KOPT-K1 (cell line): ENCODE data around the gene PRR15L.

Source experiments
- H3K27ac ChIP-seq: fragments of 200-600 bp; sonication (generic); 2 replicates; pipeline ENCODE4 v1.5.1; 2016; ENCODE audit warnings: antibody characterized with exemption, mild to moderate bottlenecking, low read depth, low read length; ENCODE audit not compliant: poor library complexity, severe bottlenecking
- H3K36me3 ChIP-seq: fragments of 200-600 bp; sonication (generic); 2 replicates; pipeline ENCODE4 v1.5.1; 2017; ENCODE audit warnings: antibody characterized with exemption, mild to moderate bottlenecking, low read length, moderate library complexity; ENCODE audit not compliant: insufficient read depth
- H3K9me3 ChIP-seq: fragments of 200-600 bp; sonication (generic); 2 replicates; pipeline ENCODE4 v1.5.1; 2017; ENCODE audit warnings: antibody characterized with exemption, low read length, mild to moderate bottlenecking; ENCODE audit not compliant: insufficient read depth, poor library complexity, severe bottlenecking

Gene PRR15L

DNA sequence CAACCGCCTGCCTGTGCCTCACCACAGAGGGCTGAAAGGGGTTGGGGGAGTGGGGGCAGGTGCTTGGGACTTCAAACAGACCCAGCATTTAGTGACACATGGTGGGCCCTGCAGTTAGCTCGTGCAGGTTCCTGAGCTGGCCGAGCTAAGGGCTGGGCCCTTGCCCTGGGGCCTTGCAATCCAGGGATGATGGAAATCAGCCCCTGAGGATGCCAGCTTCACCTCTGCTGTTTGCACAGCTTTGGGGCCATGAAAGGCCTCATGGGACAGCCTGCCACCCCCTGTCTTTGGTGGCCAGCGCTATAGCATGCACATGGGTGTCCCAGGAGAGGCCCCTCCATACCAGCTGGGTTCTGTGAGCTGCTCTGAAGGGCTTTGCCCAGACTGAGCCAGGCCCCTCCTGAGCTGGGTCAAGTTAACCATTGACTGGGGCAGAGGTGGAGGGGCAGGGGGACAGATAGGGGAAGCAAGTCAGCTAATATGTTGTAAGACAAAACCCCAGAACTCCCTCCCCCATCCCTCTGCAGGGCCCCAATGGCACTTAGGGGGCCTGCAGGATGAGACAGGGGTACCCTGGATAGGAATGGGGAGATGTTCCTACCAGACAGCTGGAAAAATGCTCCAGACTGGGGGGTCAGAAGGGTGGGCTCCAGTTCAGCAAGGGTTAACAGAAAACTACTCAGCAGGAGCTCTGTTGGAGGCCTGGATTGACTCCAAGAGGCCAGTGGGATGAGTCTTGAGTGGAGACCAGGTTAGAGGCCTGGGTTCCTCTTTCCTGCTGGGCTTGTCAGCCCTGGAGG is 692 bp downstream of the PRR15L start:
- H3K36me3 ChIP-seq, result peaks cover 5% of the 10 kb centered on the region; the same call in 1 of the 2 replicates
- no peaks in the 10 kb centered on the region for H3K9me3 ChIP-seq
- peak overlapping the region; percentile 57 for H3K27ac ChIP-seq

DNA sequence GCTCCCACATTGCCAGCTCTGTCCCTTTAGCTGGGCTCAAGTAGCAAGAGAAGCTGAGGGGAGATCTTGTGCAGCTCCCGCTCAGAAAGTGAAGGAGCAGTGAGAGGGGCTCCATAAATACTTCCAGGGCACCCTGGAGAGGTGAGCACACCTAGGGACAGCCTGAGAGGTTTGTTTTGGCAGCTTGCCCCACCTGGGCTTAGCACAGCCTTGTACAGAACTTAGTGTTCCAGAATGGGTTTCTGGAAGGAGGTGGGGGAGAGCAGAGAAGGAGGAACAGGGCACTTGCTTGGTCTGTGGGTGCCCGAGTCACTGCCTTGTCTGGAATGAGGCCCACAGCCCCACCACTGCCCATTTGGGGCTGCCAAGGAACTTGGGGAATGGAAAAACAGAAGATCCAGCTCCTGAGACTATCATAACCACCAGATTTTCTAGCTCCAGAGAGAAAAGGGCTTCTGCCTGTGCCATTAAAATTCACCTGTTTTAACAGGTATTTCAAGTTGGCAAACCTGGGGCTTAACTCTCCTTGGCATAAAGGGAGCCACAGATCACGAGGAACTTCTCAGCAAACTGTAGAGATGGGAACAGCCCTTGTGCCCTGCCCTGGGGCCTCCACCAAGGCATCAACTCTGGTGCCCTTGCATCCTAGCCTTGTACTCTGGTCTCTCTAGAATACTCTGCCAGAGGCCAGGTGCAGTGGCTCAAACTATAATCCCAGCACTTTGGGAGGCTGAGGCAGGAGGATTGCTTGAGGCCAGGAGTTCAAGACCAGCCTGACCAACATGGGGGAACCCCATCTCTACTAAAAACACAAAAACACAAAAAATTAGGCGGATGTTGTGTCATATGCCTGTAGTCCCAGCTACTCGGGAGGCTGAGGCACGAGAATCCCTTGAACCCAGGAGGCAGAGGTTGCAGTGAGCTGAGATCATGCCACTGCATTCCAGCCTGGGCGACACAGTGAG is 1.9 kb downstream of the PRR15L start:
- Histone ChIP-seq H3K9me3 (no peaks in the 10 kb centered on the region), H3K36me3 (peaks cover 14% of the 10 kb centered on the region; the same call in 1 of the 2 replicates), H3K27ac (peak overlapping the region; percentile 57)

DNA sequence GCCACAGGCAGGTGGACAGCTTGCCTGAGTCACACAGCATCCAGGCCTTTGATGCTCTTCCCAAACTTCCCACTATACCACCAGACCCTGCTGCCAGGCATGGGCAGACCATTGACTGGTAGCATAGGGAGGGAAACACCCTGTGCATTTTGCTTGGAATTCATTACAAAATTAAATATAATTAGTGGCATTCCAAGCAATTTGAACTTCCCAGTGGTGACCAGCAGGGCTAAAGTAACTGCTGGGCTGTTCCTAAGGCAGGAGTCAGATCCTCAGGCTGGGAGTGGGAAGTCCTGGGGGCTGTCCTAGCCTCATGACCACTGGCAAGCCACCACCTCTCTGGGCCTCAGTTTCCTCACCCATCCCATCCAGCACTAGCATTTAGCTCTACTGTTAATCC is 3.8 kb downstream of the PRR15L start:
- peaks cover 23% of the 10 kb centered on the region for H3K36me3 ChIP-seq
- no peak overlapping the region for H3K27ac ChIP-seq

DNA sequence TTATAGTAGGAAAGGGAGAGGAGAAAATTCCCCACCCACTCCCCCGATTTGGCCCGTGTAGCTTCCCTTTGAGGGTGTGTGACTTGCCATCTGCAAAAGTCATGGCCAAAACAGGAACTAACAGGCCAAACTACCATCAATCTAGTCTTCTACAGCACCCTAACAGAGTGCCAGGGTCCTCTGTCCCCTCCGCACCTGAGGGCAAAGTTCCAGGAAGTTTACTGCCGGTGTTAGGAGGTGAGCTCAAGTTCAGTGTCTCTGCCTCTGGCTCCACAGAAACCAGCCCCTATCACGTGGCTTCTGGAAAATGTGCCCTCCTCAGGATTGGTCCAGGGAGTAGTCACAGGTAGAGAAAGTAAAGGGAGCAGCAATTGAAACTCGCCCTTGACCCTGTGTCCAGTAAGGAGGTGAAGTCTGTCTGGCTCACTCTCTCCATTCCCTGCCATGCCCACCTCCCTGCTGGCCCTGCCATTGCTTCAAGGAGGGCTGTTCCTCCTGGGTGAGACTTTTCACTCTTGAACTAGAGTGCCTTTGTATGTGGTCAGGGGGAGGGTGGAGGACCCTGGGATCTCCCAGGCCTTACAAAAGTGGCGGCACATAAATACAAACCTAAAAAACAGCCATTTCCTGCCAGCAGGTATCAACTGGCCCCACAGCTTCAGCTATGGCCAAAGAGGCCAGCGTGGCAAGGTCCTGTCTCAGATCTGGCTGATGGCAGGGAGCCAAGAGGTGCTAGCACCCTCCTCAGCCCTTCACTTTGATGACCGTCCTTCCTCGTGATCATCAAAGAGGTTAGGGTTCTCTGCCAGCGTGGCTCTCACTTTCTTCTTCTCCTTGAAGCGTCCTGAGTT is 5.3 kb downstream of the PRR15L start:
- Histone ChIP-seq H3K27ac (no peak overlapping the region), H3K36me3 (peaks cover 36% of the 10 kb centered on the region), H3K9me3 (no peaks in the 10 kb centered on the region)

More for the DNA sequence above, 3.8 kb downstream of the PRR15L start:
- no peaks in the 10 kb centered on the region for H3K9me3 ChIP-seq

GRCh38 chr17:47950448-47950847 is 7.2 kb downstream of the PRR15L start:
- H3K27ac ChIP-seq, result peak overlapping the region; percentile 50
- no peaks in the 10 kb centered on the region for H3K9me3 ChIP-seq
- H3K36me3 ChIP-seq, result peaks cover 55% of the 10 kb centered on the region

DNA sequence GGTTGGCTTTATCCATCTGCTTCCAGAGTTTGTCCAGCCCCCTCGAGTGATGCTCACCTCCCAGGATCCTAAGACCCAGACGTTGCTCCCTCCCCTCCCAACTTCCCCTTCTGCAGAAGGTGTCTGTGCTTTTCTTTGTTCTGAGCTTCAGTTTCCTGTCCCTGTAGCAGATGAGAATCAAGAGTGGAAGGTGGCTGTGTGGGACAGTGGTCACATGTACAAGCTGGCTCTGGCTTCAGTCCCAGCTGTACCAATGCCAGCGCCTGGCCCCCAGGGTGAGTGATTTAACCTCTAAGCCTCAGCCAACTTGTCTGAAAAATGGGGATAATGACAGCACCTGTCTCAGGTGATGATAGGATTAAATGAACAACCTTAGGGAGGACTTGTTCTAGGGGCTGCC is 7.7 kb downstream of the PRR15L start:
- Histone ChIP-seq H3K27ac (peak overlapping the region; percentile 50), H3K9me3 (no peaks in the 10 kb centered on the region), H3K36me3 (peaks cover 58% of the 10 kb centered on the region)

DNA sequence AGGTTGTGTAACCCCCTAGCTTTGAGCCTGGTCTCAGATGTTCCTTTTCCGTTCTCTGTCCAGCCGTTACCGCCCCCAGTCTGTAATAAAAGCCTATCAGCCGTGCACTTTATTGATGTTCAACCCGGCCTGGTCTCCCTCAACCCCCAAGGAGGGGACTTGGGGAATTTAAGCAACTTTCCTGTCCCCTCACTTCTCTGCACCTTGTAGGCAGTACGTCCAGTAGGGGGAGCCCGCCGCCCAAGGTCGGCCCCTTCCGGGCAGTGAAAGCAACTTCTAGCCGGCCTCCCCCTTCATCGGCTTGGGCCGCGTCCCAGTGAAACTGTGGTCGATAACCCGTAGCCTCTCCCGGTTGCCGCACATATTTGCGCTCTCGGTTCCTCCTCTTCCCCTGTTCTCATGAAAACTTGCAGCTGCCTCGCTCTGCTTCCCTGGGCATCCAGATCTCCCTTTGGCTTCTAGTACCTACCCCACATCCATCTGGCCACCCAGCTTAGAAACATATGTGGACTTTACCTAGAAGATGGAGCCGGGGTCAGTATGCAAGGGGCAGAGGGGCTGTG is 8.4 kb downstream of the PRR15L start:
- H3K36me3 ChIP-seq, result peaks cover 65% of the 10 kb centered on the region
- no peaks in the 10 kb centered on the region for H3K9me3 ChIP-seq
- H3K27ac ChIP-seq, result peak overlapping the region; percentile 50

DNA sequence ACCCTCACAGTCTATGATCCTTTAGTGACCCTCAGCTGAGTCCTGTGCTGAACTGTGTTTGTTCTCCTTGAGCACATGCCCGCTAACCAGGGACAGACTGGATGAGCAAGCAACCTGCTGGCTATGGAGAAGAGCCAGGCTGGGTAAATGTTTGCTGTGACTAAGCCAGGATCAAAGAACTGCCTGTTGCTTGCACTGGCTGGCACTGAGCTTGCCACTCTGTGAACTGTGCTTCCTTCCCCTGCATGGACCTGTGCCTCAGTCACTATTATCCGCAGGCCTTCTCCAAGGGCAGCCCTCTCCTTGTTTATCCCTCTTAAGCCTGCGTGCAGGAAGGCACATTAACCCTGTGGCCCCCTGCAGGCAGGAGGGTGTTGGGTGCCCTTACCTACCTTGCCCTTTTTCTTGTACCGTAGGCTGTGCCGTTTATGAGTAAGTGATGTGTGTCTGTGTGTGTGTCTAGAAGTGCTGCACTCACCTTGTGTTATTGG is 8.9 kb downstream of the PRR15L start:
- no peaks in the 10 kb centered on the region for H3K9me3 ChIP-seq
- H3K27ac ChIP-seq, result no peak overlapping the region
- H3K36me3 ChIP-seq, result peaks cover 70% of the 10 kb centered on the region

GRCh38 chr17:47946929-47947397 is 10.7 kb downstream of the PRR15L start:
- Histone ChIP-seq H3K9me3 (no peaks in the 10 kb centered on the region), H3K36me3 (peaks cover 72% of the 10 kb centered on the region), H3K27ac (no peak overlapping the region)

DNA sequence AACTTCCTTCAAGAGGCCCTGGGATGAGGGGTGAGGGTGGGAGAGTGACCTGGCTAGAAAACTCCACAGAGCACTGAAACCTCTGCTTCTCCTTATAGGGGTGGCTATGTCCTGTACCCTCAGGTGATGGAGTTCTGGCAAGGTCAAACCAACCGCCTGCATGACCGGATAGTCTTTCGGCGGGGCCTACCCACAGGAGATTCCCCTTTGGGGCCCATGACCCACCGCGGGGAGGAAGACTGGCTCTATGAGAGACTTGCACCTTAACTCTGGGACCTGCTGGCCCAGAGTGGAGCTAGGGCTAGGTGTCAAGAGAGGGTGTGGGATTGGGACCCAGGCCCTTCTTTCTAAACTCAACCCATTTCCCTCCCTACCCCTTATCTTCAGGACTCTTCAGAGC is 11.2 kb downstream of the PRR15L start:
- peak overlapping the region; percentile 73 for H3K27ac ChIP-seq
- no peaks in the 10 kb centered on the region for H3K9me3 ChIP-seq
- peaks cover 68% of the 10 kb centered on the region for H3K36me3 ChIP-seq

- no peaks in the 10 kb centered on the region for H3K9me3 ChIP-seq
- H3K27ac ChIP-seq, result peak overlapping the region; percentile 73
- H3K36me3 ChIP-seq, result peaks cover 63% of the 10 kb centered on the region
Observed at GRCh38 chr17:47945529-47946508, 11.9 kb downstream of the PRR15L start.

- H3K36me3 ChIP-seq, result peaks cover 63% of the 10 kb centered on the region
- peak overlapping the region; percentile 73 for H3K27ac ChIP-seq
- no peaks in the 10 kb centered on the region for H3K9me3 ChIP-seq
Observed at GRCh38 chr17:47945080-47945479, 12.6 kb downstream of the PRR15L start.

DNA sequence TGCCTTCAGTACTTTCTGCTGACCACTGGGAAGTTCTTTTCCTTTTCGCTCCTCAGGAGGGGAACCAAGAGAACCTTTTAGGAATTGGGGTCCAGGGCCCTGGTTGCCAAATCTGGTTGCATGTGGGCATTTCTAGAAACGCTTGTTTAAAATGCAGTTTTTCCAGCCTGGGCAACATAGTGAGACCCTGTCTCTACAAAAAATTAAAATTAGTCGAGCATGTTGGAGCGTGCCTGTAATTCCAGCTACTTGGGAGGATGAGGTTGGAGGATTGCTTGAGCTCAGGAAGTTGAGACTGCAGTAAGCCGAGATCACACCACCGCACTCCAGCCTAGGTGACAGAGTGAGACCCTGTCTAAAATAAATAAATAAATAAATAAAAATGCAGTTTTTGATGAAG is 15.1 kb downstream of the PRR15L start:
- peaks cover 41% of the 10 kb centered on the region for H3K36me3 ChIP-seq
- no peaks in the 10 kb centered on the region for H3K9me3 ChIP-seq
- H3K27ac ChIP-seq, result peak overlapping the region; percentile 82
